Stimulated activated CD4-positive, alpha-beta T cell treated with anti-CD3 and anti-CD28 coated beads, TNF-alpha, amount 100 ng/mL, for 1 hour (primary cell): ENCODE measurements around the gene ZMAT5.

Experiments used
- DNase-seq, 3 donors: peaks; one replicate each; pipeline ENCODE4 v3.0.0-alpha.2; 2020; ENCODE audit warnings: low read depth in 3 of 3, low spot score in 1 of 3

Gene ZMAT5

DNA sequence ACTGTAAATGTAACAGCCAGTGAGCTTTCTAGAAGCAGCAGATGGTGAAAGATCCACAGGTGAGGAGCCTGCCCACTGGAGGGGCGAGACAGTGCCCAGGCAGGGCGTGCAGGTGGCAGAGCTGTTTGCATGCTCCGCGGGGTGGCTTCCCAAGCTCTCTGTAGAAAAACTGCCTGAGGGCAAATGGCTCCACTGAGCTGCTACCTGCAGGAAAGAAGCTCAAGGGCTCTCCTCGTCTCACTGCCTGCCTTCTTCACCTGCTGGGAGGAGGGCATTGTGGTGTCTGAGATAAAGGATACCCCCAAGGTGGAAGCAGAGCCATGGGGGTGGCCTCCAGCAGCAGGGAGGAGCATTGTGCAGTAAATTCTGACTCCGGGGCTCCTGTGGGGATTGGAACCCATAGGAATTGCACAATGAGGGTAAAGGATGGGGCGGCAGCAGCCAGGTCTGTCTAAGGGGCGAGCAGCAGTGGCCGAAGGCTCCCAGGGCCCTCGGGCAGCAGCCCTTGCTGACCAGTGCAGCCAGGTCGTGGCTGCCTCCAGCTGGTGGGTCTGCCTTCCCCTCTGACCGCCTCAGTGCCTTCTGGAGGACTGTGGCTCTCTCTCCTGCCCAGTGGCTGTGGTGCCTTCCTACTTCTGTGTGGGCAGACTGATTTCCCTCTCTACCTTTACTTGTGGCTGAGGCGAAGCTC is 75.0 kb downstream of the ZMAT5 start:
- no peak for DNase-seq

DNA sequence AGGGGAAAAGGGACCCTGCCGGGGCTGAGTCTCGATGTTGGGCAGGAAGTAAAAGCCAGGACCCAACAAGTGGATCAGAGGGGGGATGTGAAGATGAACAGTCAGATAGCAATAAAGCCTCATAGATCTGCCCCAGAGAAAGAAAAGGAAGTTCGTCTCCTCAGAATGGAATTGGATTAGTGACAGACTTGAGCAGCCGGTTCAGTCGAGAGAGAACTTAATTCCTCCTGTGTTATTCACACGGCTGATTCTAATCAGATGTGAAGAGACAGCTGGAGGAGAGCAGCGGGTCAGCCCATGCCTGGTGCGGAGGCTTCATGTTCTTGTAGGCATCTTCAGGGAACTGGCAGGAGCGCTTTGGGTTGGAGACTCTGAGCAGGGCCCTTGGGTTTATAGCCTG is 76.3 kb downstream of the ZMAT5 start:
- no peak for DNase-seq

DNA sequence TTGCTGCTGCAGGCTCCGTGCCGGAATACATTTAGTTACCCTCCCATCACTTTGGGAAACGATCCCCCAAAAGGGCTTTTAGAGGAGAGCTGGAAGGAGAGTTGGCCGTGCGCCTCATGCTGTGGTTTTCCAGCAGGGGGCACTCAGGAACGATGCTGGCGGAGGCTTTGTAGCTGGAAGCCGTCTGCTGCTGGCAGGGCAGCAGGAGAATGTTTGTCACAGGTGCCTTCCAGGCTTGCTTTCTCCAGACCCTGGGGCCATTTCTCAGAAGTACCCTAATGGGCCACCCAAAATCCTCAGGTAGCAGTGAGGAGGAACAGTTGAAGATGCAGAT is 77.0 kb downstream of the ZMAT5 start:
- peak in 1 of 3 donors; percentile 18 for DNase-seq

DNA sequence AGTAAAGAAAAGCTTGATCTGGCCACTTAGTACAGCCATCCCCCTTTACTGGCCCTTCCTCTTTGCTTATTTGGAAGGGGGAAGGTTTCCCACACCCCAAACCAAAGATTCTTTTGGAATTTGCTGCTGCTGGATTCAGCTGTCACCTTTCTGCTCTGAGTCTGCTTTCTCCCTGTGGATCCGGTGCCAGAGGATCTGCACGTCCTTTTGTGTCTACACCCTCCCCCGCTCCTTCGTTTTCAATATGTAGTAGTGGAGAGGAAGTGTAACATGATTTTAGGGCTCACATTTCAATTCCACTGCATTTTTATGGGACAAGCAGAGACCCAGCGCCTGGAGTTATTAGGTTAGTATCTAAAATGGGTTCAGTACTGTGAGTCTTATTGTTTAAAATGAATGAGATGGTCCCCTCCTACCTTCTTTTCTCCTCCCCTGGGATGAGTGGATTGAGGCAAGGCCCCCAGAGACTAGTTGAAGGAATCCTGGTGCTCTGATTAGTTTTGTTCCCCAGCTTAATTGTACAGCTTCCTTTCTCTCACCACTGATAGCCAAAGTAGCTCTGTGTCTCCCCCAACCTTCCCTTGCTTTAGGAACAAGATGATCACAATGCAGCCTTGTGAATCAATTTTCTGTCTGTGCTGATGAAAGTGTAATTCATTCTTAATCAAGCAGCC is 77.5 kb downstream of the ZMAT5 start:
- DNase-seq, result no peak

DNA sequence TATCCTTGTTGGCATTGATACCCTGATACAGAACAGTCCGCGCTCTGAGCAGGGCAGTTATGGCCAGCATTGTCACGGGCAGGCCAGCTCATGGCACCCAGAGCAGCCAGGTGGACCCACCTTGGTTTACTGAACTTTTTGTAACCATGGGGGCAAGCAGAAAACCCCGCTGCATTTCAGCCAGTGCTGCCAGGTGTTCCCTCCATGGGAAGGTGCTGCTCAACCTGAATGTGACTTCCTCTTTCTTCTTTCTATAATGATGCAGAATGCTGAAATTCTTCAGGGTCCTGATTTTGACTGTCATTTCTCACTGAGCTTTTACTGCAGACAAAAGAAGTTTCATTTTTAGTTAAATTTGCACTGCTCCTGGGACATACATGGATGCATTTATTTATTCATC is 82.6 kb downstream of the ZMAT5 start:
- DNase-seq, result no peak

DNA sequence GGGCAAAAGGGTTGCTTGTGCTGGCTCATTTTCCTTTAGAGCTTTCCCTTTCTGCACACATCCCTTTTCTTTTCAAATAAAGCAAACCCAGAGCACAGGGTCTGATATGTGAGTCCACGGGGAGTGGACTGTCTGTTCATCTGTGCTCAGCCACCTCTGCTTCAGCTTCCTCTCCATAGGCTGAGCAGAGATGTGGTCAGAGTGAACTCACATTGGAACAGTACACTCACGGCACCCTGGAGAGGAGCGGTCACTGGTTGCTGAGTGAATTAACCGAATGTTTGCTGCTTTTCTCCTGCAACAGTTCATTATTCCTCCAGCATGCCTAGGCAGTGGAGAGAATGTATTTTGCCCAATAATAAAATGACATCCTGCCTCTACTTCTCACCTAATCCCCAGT is 83.3 kb downstream of the ZMAT5 start:
- DNase-seq, result no peak
